Central memory CD8-positive, alpha-beta T cell (primary cell): Measurements from ENCODE around the gene SPDEF.

Experiments
- ATAC-seq: fragments of 150-1000 bp; cut with Tn5 transposase; replicated peaks from 2 replicates; pipeline ENCODE4 v1.10.0; 2022; ENCODE audit warnings: mild to moderate bottlenecking, moderate FRiP score, moderate number of reproducible peaks; ENCODE audit not compliant: poor library complexity, severe bottlenecking; ENCODE audit errors: extremely low read depth
- DNase-seq, 2 donors: peaks; one replicate each; pipeline ENCODE4 v3.0.0; 2021; ENCODE audit warnings: low spot score in 2 of 2
- H3K27ac Mint-ChIP-seq: one replicate; pipeline ENCODE4 v1.8.0; 2022; ENCODE audit warnings: low read depth, mild to moderate bottlenecking, moderate library complexity, mixed read lengths
- H3K27me3 Mint-ChIP-seq: one replicate; pipeline ENCODE4 v1.8.0; 2022; ENCODE audit warnings: mixed read lengths
- H3K36me3 Mint-ChIP-seq: one replicate; pipeline ENCODE4 v1.8.0; 2022; ENCODE audit warnings: mild to moderate bottlenecking, moderate library complexity, mixed read lengths; ENCODE audit not compliant: insufficient read depth
- H3K4me1 Mint-ChIP-seq: one replicate; pipeline ENCODE4 v1.8.0; 2022; ENCODE audit warnings: mixed read lengths
- H3K4me3 Mint-ChIP-seq: one replicate; pipeline ENCODE4 v1.8.0; 2022; ENCODE audit warnings: mild to moderate bottlenecking, moderate library complexity, mixed read lengths
- H3K9me3 Mint-ChIP-seq: one replicate; pipeline ENCODE4 v1.8.0; 2022; ENCODE audit warnings: mixed read lengths

SPDEF gene

GRCh38 chr6:34524971-34525370 lies 31.2 kb downstream of the SPDEF start:
- no peak overlapping the region for H3K27ac Mint-ChIP-seq
- H3K4me3 Mint-ChIP-seq, result no peak overlapping the region
- no peaks in the 10 kb centered on the region for H3K9me3 Mint-ChIP-seq
- DNase-seq (no peak), ATAC-seq (no peak)
- peaks cover 4% of the 10 kb centered on the region for H3K36me3 Mint-ChIP-seq
- no peaks in the 10 kb centered on the region for H3K27me3 Mint-ChIP-seq
- peaks cover 21% of the 10 kb centered on the region for H3K4me1 Mint-ChIP-seq

GRCh38 chr6:34524499-34524898 lies 31.6 kb downstream of the SPDEF start:
- Mint-ChIP-seq H3K4me3 (no peak overlapping the region), H3K9me3 (no peaks in the 10 kb centered on the region), H3K27me3 (no peaks in the 10 kb centered on the region), H3K27ac (no peak overlapping the region), H3K36me3 (peaks cover 4% of the 10 kb centered on the region), H3K4me1 (peaks cover 21% of the 10 kb centered on the region)
- no peak for DNase-seq
- no peak for ATAC-seq

DNA sequence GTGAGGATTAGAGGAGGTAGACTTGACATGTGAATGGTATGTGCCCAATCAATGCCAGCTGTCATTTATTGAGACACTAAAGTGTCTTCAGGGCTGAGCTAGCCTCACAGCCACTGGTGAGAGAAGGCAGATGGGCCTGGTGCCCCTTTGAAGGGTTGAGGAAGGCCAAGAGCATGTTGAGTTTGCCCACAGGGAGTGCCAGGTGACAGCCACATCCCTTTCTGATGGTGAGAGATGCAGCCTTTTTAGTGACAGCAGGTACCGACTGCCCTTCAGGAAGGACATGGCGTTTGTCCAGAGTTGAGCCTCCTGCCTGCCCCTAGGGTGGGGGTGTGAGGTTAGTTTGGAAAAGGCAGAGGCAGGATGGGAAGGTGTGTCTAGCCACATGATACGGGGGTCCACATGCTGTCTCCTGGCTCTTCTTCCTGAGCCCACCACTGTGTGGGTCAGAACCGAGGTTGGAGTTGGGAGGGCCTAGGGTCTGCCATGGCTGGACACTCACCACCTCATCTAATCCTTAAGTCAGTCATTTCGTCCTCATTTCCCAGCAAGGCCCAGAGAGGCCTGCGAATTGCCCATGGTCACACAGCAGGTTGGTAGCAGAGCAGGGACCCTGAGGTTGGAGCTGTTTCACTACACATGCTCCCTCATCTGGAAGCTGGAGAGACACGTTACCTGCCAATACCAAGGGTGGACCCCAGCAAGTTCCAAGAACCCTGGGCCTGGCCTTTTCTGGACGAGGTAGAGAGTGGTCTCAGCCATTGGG lies 32.5 kb downstream of the SPDEF start:
- H3K9me3 Mint-ChIP-seq, result no peaks in the 10 kb centered on the region
- H3K27ac Mint-ChIP-seq, result peak overlapping the region; percentile 27
- no peak overlapping the region for H3K4me3 Mint-ChIP-seq
- H3K4me1 Mint-ChIP-seq, result peaks cover 25% of the 10 kb centered on the region
- DNase-seq, result no peak
- no peak for ATAC-seq
- H3K36me3 Mint-ChIP-seq, result peaks cover 4% of the 10 kb centered on the region
- H3K27me3 Mint-ChIP-seq, result no peaks in the 10 kb centered on the region

DNA sequence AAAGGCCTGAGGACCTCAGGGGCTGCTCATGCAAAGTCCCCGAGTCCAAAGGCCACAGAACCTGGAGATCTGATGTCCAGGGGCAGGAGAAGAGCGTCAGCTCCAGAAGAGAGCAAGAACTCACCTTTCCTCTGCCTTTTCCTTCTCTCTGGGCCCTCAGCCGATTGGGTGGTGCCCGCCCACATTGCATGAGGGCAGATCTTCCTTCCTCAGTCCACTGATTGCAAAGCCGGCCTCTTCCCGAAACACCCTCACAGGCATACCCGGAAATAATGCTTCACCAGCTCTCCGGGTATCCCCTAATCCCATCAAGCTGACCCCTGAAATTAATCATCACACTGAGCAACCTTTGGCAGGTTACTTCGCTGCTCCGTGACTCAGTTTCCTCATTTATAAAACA lies 33.4 kb downstream of the SPDEF start:
- H3K4me1 Mint-ChIP-seq, result peaks cover 20% of the 10 kb centered on the region
- peak overlapping the region; percentile 0 for H3K27ac Mint-ChIP-seq
- no peaks in the 10 kb centered on the region for H3K9me3 Mint-ChIP-seq
- no peak for ATAC-seq
- no peaks in the 10 kb centered on the region for H3K27me3 Mint-ChIP-seq
- H3K4me3 Mint-ChIP-seq, result no peak overlapping the region
- H3K36me3 Mint-ChIP-seq, result peaks cover 4% of the 10 kb centered on the region
- DNase-seq, result no peak

GRCh38 chr6:34521463-34522285 lies 34.5 kb downstream of the SPDEF start:
- H3K4me3 Mint-ChIP-seq, result no peak overlapping the region
- DNase-seq (no peak), ATAC-seq (no peak)
- H3K36me3 Mint-ChIP-seq, result no peaks in the 10 kb centered on the region
- H3K4me1 Mint-ChIP-seq, result peaks cover 14% of the 10 kb centered on the region
- H3K9me3 Mint-ChIP-seq, result no peaks in the 10 kb centered on the region
- H3K27ac Mint-ChIP-seq, result peak overlapping the region; percentile 0
- no peaks in the 10 kb centered on the region for H3K27me3 Mint-ChIP-seq

DNA sequence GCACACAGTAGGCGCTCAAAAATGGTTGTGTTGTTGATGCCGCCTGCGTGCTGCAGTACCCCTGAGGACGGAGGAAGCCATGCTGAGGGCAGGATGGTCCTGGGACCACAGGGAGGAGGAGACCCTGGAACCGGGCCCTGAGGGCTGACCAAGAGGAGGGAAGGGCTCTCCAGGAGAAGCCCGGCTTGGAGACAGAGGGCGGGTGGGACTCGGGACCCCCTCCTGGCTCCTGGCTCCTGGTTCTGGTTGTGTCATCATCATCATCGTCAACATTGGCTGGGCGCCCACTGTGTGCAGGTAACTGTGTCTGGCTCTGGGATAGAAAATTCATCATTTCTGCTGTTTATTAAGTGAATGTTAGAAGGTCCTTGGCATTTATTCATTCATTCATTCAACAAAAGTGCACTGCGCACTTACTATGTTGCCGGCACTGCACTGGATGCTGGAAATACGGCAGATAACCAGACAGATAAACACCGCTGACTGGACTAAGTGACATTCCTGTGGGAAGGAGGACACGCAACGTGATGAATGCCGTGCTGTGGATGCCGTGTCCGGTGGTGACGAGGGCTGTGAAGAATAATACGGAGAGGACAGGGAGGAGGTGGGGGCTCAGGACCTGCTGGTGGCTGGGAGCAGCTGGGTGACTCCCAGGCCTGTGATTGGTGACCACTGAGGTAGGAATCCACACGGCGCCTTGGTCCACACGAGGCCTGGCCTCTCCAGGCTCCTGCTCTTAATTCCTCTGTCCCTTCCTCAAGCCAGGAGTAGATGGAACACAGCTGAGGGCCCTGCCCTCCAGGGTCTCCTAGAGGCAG lies 35.3 kb downstream of the SPDEF start:
- DNase-seq, result no peak
- H3K27ac Mint-ChIP-seq, result no peak overlapping the region

GRCh38 chr6:34519971-34520644 lies 36.0 kb downstream of the SPDEF start:
- no peaks in the 10 kb centered on the region for H3K9me3 Mint-ChIP-seq
- H3K27me3 Mint-ChIP-seq, result no peaks in the 10 kb centered on the region
- no peaks in the 10 kb centered on the region for H3K36me3 Mint-ChIP-seq
- H3K4me1 Mint-ChIP-seq, result peaks cover 14% of the 10 kb centered on the region
- no peak for ATAC-seq
- DNase-seq, result no peak
- H3K27ac Mint-ChIP-seq, result no peak overlapping the region
- no peak overlapping the region for H3K4me3 Mint-ChIP-seq

More for the DNA sequence above, 35.3 kb downstream of the SPDEF start:
- H3K4me3 Mint-ChIP-seq, result no peak overlapping the region
- H3K9me3 Mint-ChIP-seq, result no peaks in the 10 kb centered on the region
- no peak for ATAC-seq
- H3K36me3 Mint-ChIP-seq, result no peaks in the 10 kb centered on the region
- H3K4me1 Mint-ChIP-seq, result peaks cover 14% of the 10 kb centered on the region
- no peaks in the 10 kb centered on the region for H3K27me3 Mint-ChIP-seq

DNA sequence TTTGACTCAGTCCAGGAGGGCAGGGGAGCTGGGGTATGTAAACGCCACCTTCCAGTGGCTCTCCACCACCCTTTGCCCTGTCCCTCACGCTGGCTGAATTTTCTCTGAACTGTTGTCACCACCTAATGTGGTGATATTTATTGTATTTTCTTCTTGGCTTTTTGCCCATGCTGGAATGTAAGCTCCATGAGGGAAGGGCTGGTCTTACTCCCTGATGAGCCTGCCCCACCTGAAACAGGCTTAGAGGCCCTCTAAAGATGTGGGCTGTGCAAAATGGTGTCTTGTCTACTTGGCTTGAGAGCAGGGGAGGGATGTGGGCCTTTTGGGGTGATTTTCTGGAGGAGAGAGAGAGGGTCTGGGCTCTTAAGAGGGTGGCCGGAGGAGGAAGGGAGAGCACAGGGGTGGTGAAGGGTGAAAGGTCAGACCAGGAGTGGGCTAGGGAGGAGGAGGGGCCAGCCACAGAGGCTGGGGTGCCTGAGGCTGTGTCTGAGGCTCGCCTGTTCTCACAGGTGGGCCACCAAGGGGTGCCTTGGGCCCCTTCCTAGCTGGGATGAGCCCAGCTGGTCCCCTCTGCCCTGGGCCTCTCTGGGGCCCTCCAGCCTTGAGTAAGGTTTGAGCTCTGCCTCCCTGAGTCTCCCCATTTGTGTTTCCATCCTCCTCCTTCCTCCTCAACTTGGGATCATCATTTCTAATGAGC lies 37.3 kb downstream of the SPDEF start:
- Mint-ChIP-seq H3K4me3 (no peak overlapping the region), H3K4me1 (peaks cover 20% of the 10 kb centered on the region), H3K27ac (no peak overlapping the region), H3K27me3 (no peaks in the 10 kb centered on the region), H3K36me3 (no peaks in the 10 kb centered on the region), H3K9me3 (no peaks in the 10 kb centered on the region)
- ATAC-seq (no peak), DNase-seq (no peak)

GRCh38 chr6:34517966-34518365 lies 38.2 kb downstream of the SPDEF start:
- H3K4me3 Mint-ChIP-seq, result no peak overlapping the region
- no peaks in the 10 kb centered on the region for H3K27me3 Mint-ChIP-seq
- H3K36me3 Mint-ChIP-seq, result no peaks in the 10 kb centered on the region
- no peak for DNase-seq
- no peak overlapping the region for H3K27ac Mint-ChIP-seq
- H3K9me3 Mint-ChIP-seq, result no peaks in the 10 kb centered on the region
- H3K4me1 Mint-ChIP-seq, result peaks cover 13% of the 10 kb centered on the region
- no peak for ATAC-seq

GRCh38 chr6:34517461-34517881 lies 38.7 kb downstream of the SPDEF start:
- peaks cover 11% of the 10 kb centered on the region for H3K4me1 Mint-ChIP-seq
- H3K27me3 Mint-ChIP-seq, result no peaks in the 10 kb centered on the region
- ATAC-seq (no peak), DNase-seq (no peak)
- H3K4me3 Mint-ChIP-seq, result no peak overlapping the region
- H3K9me3 Mint-ChIP-seq, result no peaks in the 10 kb centered on the region
- no peaks in the 10 kb centered on the region for H3K36me3 Mint-ChIP-seq
- H3K27ac Mint-ChIP-seq, result no peak overlapping the region

DNA sequence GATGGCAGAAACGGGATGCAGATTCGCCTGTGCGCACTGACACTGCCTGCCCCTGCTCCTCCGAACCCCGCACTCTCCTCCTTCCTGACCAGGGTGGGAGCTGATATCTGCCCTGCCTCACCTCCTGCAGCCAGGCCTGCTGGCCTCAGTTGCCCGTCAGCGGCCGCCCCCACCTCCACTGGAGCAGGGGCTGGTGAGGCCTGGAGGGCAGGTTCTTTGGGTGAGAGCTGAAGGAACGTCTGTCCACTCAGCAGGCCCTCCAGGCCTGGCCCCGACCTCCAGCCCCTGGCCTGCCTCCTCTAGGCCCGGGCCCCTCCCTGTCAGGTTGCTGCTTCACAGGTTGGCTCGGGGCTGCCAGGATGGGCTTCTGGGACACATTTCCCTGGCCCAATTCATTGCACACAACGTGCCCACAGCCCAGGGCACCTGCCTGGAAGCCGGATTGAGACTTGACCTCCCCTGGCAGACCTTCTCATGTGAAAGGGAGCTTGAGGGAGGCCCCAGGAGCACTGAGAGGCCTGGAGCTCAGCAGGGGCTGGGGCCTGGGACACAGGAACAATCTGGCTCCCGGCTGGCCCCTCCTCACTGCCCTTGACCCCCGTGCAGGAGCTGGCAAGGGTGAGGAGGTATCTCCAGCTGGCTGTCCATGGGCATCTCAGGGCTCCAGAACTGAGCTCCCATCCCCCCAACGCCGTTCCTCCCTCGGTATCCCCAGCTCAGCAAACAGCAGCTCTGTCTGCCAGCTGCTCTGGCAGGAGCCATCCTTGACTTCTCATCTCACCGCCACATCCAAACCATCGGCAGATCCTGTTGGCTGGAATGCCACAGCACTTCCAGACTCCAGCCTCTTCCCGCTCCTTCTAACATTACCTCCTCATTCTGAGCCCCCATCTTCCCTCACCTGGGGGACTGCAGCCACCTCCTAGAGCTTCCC lies 39.5 kb downstream of the SPDEF start:
- H3K9me3 Mint-ChIP-seq, result no peaks in the 10 kb centered on the region
- no peak for ATAC-seq
- H3K27me3 Mint-ChIP-seq, result no peaks in the 10 kb centered on the region
- H3K36me3 Mint-ChIP-seq, result no peaks in the 10 kb centered on the region
- H3K4me3 Mint-ChIP-seq, result no peak overlapping the region
- peaks cover 16% of the 10 kb centered on the region for H3K4me1 Mint-ChIP-seq
- no peak for DNase-seq
- no peak overlapping the region for H3K27ac Mint-ChIP-seq
